Stimulated activated CD8-positive, alpha-beta memory T cell treated with anti-CD3 and anti-CD28 coated beads, Interleukin-15, amount 100 ng/mL, for 48 hours (primary cell): ENCODE data around the gene PARD3B.

Source experiments
- DNase-seq, 2 donors: peaks; one replicate each; pipeline ENCODE4 v3.0.0-alpha.2; 2020; ENCODE audit warnings: low read depth in 2 of 2

Gene PARD3B

DNA sequence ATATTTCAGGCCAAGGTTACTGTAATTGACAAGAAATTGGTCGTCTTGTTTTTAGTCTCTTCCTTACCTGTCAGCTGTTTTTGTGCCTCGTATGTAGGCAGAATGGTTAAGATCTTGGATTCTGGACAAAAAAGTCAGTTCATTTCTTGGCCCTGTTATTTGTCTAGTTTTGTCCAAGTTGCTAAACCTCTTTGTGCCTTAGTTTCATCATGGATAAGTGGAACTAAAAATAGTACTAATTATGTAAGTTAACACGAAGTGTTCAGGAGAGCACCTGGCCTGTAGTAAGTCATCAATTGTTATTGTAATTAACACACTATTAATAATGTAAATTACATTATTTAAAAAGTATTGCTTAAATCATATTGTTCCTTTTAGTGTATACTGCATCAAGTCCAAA, 148.0 kb downstream of the PARD3B start:
- DNase-seq = no peak

DNA sequence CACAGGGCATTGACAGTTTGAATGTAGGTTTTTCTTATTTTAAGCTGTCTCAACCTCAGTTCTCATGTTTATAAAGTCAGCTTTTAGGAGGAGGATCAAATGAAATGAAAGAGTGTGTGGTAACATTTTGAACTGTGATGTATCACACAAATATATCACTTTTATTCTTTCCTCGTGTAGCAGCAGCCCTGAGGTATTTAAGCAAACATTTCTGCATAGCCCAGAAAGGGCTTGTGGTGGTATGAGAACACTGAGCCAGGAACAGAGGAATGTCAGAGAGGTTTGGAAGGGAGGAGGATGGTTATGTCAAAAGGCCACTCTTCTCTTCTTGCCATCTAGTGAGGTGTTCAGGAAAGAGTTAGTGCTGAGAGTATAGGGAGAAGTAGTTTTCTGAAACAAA, 150.2 kb downstream of the PARD3B start:
- DNase-seq = no peak

DNA sequence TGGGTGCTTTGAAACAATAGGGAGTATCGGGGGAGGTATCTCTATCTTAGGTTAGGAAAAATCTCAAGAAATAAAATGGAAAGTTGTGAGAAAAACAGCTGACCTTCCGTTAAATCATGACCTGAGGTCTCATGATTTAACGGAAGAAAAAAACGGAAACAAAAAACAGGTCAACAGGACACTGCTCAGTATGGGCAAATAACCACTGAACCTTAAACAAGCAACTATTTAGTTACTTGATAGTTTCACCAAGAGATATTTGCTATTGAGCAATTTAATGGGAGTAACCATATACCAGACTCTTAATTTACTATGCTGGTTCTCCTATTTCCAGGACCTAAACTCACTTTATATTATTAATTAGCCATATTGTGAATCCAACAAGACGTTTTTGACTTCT, 150.8 kb downstream of the PARD3B start:
- no peak for DNase-seq

DNA sequence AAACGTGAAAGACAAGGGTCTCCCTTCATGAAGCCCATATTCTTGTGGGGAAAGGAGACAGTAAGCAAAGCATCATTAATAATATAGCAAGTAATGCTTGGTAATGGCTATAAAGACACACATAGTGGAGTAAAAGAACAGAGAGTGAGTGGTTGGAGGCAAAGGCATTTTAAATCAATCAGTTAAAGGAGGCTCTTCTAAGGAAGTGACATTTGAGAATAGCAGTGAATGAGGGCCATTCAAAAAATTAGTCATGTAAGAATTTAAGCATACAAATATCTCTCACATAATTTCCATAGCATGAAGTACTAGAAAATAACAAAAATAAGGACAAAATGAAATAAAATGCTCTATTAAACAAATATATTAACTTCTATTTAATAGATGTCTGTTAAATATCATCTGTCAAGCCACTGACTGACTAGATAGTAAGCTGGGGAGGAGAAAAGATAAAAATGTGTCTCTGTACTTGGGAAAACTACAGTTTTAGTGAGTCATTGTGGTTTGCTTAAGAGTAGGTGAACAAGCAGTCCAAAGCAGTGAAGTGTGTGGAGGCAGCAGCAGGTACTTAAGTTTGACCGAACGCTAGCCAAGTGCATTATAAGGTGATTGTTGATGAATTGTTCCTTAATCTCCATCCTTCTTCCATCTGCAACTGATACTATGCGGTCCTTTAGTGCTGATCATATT, 160.1 kb downstream of the PARD3B start:
- DNase-seq = no peak

DNA sequence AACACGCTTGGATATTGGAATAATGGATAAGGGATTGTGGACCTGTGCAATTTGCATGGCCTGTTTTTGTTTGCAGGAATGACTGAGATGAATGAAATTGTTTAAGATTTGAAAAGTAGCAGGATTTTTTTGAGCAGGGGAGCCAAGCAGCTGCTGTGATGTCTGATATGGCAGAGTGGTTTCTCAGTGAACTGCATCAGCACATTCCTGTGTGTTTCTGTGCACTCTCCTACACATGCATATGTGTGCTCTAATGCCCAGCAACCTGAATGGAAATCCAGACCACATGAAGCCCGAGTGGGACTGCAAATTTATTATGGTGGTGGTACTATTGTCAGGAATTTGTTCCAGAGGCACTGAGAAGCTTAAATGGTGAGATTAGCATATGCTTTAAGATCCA, 161.7 kb downstream of the PARD3B start:
- DNase-seq = no peak

DNA sequence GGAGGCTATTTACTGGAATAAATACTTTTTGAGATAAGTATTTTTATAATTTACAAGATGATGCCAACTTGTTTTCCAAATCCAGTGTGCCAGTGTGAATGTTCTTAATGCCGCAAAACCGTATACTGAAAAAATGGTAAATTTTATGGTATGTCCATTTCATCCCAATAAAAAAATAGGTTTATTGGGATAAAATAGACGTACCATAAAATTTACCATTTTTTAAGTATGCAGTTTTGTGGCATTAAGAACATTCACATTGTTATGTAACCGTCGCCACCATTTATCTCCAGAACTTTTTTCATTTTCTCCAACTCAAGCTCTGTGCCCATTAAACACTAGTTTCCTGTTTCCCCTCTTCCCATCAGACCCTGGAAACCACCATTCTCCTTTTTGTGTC, 167.9 kb downstream of the PARD3B start:
- DNase-seq = no peak

DNA sequence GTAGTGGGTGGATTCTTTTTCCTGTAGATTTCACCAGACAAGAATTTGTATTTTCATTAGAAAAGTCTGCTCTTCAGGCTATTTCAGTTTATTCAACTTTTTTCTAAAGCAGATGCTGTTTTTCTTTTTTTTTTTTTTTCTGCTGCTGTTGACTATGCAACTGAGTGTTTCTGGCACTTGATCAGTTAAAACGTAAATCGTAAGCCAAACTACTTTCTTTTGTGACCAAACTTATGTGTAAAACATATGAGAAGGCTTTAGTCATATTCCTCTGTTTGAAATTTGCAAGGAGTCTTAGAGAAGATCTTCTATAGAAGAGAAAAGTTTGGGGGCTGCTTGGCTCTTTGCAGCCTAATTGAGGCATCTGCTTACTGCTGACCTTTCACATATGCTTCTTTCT, 170.1 kb downstream of the PARD3B start:
- no peak for DNase-seq

DNA sequence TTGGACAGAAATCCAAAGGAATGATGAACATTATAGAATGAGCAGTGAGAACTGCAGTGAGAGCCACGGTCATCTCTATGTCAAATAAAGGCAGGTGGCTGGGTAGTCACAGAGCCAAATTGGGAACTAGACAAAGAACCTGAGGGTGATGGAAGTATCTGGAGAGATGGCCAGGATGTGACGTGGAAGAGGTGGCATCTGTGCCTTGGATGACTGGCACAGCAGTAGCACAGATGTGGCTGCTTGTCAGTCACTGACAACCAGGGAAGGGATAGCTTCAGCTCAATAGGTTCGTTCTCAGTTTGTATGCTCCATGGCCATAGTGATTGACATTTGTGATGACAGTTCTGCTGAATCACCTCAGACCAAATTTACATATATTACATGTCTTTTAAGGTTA, 172.3 kb downstream of the PARD3B start:
- DNase-seq = no peak

DNA sequence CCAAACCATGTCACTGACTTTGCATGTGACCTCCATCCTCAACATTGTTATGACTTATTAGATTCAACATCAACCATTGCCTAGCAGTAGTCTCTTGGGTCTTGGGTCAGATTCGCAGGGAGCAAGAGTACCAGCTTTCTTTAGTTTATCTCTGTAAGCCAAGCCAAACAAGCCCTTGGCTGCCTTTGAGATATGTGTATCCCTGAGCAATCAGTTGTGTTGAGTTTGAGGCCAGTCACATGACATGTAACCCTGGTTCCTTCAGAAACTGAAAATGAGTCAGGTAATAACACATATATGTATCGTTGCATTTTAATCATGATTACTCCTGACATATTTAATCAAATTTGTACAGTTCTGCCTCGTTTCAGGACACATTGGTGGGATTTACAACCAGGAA, 173.3 kb downstream of the PARD3B start:
- no peak for DNase-seq

DNA sequence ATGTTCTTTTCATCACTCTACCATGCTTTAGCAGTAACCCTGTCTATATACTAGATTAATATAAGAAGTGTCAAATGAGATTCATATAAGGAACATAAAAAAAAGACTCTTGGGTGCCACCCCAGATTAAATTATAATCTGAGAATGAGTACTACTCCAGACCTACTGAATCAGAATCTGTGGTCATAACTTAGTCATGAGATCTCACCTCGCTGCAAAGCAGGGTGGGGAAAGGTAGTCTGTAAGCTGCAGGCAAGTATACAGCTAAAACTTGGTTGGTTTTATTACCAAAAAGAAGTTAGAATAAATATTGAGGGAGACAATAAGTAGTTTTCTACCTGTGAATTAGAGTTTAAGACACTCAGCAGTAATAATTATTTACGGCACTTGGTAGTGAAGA, 175.6 kb downstream of the PARD3B start:
- no peak for DNase-seq

DNA sequence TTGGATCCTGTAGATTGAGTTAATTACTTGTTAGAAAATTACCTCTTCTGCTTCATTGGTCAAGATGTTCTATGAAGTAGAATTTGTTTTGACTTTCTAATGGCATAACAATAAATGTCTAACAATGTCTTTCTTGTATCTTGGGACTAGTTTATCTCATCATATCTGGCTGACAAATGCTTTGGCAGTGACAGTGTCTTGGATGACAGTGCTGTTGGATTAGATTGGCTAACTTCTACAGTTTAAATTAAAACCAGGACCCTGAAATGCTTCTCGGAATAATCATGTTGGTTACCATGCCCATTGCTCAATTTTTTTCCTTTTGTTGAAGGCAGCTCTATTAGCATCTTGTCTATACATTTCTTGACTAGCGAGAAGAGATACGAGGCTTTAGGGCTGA, 176.9 kb downstream of the PARD3B start:
- no peak for DNase-seq

DNA sequence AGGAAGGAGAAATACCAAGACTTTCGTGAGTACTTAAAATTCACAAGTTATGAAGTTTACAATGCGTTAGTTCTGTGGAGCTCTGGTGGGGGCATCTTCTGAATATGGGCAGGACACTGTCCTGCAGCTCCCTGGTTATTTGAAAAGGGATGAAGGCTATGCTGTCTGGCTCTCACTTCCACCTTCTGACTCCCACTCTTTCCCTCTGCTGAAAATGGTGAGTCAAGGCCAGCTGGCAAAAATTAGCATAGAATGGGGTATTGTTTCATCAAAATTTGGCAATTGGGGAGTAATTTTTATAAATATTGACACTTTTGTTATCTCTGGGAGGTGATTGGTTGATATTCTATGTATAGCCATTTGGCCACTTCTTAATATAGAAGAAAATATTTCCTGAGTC, 177.4 kb downstream of the PARD3B start:
- DNase-seq = no peak

DNA sequence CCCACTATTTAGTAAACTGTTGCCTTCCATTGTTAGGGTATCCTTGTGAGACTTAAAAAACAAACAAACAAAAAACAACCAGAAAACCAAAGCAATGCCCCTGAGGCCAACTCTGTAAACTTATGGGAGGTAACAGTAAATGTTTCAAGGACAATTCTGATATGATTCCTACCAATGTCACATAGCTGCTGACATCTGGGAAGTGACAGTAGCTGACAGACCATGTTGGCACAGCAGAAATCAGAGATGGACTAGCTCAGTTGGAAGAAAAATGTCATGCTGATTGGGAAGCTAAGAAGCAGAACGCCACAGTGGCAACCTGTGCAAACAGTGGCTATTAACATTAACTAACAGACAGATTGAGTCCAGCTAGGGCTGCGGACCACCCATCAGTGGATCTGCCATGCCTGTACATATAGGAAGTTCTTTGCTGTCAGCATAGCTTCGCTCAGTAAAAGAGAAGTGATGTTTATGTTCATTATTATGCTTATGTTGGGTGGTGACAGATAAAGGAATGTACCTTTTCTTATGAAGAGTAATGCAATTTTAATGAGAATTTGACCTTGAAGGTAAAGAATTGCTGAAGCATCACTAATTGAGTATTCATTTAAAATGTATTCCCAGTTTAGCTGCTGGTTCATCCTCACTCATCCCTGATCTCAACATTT, 180.6 kb downstream of the PARD3B start:
- no peak for DNase-seq

DNA sequence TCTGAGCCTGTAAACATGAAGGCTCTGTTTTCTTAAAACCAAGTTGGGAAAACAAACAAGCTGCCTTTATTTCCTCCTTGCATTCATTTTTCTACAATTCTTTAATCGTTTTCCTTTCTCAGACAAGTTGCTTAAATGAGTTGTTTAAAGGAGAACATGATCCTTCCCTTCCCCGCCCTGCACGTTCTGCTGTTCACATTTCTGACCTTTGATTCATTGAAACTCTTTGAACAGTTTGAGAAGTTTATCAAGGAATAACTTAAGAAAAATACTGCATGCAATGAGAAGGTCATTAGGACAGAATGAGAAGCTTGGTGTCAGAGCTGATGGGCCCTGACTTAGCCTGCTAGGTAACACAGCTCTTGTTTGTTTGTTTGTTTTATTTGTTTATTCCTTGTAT, 181.6 kb downstream of the PARD3B start:
- DNase-seq = no peak

DNA sequence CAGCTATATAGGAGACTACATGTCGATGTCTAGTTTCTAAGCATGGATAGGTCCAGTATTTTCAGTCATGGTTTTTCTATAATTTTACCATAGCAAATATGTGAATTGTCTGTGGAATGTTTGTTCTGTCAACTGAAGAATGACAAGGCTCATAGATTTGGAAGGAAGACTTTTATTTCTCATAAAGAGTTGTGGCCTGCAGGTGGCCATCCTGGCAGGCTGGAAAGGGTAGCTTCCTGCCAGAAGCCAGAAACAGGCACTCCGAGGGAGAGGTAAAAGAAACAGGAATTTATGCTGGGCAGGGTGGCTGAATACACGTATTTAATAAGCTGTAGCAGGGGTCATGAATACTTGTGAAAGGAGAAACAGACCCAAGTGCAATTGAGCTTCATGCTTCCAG, 182.1 kb downstream of the PARD3B start:
- no peak for DNase-seq

DNA sequence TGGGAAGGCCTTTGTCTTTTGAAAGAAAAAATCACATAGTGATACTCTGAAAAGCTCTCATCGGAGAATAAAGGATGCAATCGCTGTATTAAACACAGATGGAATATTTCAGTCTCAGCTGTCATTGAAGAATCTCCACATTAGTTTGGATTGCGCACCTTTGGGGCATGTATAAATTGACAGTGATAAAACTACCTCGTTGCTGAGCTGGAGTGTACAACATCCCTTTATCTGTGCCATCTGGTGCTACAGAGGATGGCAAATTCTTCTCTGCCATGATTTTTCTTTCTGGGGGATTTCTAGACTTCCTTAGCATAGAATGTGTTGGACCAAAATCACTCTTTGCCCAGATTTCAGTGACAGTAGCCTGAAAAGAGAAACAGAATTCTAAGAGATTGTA, 185.3 kb downstream of the PARD3B start:
- DNase-seq = no peak

DNA sequence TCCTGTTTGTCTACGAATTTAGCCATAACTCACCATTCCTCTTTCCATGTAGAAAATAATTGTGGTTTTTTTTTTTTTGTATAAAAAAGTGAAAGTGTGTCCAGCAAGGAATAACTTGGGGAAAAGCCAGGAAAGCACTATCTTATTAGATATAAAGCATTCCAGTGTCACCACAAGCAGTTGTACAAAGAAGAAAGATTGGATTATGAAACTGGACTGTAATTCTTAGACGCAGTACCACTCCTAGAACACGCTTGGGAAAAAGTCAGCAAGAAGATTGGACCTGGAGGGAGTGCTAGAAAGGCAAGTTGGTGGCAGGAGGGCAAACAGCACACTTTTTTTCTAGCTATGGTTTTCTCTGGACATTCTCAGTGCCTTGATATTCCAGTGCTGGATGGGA, 186.7 kb downstream of the PARD3B start:
- no peak for DNase-seq

DNA sequence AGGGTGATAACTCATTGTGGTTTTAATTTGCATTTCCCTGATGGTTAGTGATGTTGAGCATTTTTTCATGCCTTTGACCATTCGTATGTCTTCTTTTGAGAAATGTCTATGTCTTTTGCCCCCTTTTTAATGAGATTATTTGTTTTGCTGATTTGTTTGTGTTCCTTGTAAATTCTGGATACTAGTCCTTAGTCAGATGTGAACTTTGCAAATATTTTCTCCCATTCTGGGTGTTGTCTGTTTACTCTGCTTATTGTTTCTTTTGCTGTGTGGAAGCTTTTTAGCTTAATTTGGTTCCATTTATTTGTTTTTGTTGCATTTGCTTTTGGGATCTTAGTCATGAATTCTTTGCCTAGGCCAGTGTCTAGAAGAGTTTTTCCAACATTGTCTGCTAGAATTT, 192.0 kb downstream of the PARD3B start:
- no peak for DNase-seq

DNA sequence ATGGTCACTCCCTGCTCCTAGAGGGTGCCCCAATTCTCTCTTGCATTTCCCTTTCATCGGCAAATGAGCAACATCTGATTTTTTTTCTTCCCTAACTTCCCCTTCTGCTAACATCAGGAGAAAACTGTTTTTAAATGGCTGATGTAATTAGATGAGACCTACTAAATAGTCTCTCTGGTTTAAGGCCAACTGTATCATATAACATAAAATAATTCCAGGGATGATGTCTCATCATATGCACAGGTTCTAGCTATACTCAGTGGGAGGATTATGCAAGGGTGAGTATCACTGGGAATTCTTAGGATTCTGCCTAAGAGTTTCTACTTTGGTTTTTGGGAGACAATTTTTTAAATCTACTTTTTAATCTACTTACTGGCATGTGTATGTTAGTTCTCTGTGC, 193.4 kb downstream of the PARD3B start:
- no peak for DNase-seq

DNA sequence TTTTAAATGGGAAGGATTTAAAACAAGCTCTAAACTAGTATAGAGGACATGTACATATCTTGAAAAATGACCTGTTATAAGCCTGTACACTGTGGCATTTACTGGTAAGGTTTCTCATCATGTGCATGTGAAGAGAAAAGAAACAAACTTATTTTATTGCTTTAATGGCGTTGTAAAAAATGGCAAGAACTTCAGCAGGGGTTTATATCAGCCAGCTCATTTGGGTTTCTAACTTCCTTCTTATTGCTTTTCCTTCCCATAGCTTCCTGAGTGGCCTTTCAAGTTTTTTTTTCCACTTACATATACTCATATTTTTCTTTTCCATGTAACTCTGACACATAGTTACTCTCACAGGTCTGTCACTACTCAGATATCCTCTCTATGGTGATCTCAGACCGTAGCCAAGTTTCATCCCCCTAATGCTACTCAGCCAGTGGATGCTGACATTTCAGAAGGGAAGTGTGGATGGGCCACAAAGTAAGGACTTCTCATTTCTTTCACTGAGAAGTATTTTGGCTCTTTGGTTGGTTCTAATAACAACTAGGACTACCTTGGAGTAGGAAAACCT, 198.2 kb downstream of the PARD3B start:
- DNase-seq = no peak

DNA sequence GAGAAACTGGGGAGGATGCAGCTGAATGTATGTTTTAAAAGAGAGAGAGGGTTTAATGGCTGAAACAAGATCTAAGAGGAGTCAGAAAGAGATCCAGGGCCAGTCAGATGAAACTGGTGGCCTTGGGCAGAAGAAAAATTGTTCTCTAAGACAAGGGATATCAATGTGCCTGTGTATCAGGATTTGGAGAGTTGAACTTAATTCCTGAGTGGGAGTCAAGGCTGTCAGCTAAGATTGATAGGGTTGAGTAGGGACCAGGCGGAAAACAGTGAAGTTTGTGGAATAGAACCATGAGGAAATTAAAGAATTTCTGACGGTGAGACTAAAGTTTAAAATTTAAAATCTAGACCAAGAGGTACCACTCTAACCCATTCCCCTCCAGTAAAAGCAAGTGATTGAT, 199.2 kb downstream of the PARD3B start:
- no peak for DNase-seq

DNA sequence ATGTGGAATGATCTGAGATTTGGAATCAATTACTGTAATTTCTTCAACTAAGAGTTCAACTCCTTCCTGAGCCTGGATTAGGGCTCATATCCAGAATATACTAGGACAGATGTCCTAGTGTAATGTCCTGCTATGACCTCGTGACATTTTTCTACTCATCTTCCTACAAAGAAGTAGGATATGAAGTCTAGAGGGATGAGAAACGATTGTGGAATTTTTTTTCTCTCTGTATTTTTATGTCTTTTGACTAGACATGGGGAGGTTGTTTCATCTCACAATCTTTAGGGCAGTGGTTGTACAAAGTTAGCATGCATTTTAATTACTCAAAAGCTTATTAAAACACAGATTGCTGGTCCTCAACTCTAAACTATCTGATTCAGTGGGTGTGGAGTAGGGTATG, 203.0 kb downstream of the PARD3B start:
- DNase-seq = no peak

DNA sequence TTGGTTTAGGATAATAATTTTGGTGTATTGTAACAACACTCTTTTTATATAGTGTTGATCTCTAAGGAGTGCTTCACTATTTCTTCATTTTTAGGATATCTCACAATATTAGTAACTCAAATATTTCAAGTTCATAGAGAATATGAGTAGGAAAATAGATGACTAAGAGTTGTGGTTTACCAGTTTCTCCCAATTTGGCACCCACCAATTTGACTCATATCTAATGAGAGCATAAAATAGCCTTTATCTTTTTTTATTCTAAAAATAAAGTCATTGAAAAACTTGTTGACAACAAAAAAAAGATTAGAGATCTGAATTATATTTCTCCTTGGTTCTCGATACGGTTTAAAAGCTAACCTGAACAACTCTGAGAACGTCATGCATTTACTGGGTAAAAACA, 204.0 kb downstream of the PARD3B start:
- DNase-seq = no peak

DNA sequence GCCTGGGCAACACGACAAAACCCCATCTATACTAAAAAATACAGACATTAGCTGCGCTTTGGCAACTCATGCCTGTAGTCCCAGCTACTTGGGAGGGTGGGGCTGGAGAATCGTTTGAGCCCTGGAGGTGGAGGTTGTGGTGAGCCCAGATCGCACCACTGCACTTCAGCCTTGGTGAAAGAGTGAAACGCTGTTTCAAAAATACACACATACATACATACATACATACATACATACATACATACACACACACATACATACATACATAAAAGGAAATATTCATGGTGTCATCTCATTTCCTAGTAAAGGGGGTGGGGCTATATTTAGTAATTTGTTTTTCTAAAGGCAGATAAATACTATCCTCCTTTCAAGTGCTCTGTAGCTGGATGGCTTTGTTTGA, 205.1 kb downstream of the PARD3B start:
- no peak for DNase-seq
